ENCODE measurements around the gene NFYC.

Gene NFYC

GRCh38 chr1:40648200-40648599 lies 43.3 kb upstream of the NFYC start (continued):
- no peak for TF ChIP-seq KLF17 (tag by site-specific recombination; IDR thresholded peaks at IDR 0.05)
- TF ChIP-seq ZSCAN18 (tag by site-specific recombination; IDR thresholded peaks at IDR 0.05): no peak
- no peak for TF ChIP-seq ZNF488 (tag by site-specific recombination; IDR thresholded peaks at IDR 0.05)
- no peak for TF ChIP-seq ZNF549 (tag by site-specific recombination; IDR thresholded peaks at IDR 0.05)
- no peak for TF ChIP-seq ZIC2 (tag by site-specific recombination; IDR thresholded peaks at IDR 0.05)
- no peak for TF ChIP-seq ATF2 (tag by site-specific recombination; IDR thresholded peaks at IDR 0.05; ENCODE audit: low read depth)

- H3K9me3 ChIP-seq (ENCODE audit: control insufficient read depth, insufficient read depth, low read depth, low read length): no peaks in the 10 kb centered on the region
- CTCF ChIA-PET: interaction anchor here (0.9 to 1.8 kb wide), 2 partner anchors 17 to 124 kb away, joined by 3 to 7 read pairs; no protein-coding TSS in a partner anchor
- H3K27ac ChIP-seq (ENCODE audit: extremely low read depth, low read depth, low read length): no peak overlapping the region
- POLR2A ChIA-PET: no interaction called here
- H3K36me3 ChIP-seq (ENCODE audit: control insufficient read depth in 2 of 2, insufficient read depth in 1 of 2, low read length in 2 of 2): no peaks in the 10 kb centered on the region
- H3K4me1 ChIP-seq (ENCODE audit: control insufficient read depth, insufficient read depth, low read length): no peaks in the 10 kb centered on the region; the same call in 1 of the 2 replicates
- no peak overlapping the region for H3K4me3 ChIP-seq (ENCODE audit: low read depth, low read length)
- TF ChIP-seq REST (tag by site-specific recombination; IDR thresholded peaks at IDR 0.05) (no peak), ZSCAN4 (tag by site-specific recombination; IDR thresholded peaks at IDR 0.05) (no peak), EGR2 (tag by site-specific recombination; IDR thresholded peaks at IDR 0.05; ENCODE audit: low read depth) (peak; percentile 69), ZNF623 (tag by site-specific recombination; IDR thresholded peaks at IDR 0.05) (no peak), ZNF341 (tag by site-specific recombination; IDR thresholded peaks at IDR 0.05; ENCODE audit: low read depth) (no peak), YY2 (tag by site-specific recombination; IDR thresholded peaks at IDR 0.05) (no peak), ZNF843 (tag by site-specific recombination; IDR thresholded peaks at IDR 0.05) (no peak), MZF1 (tag by site-specific recombination; IDR thresholded peaks at IDR 0.05; ENCODE audit: borderline replicate concordance) (no peak), ZBTB11 (tag by site-specific recombination; conservative IDR thresholded peaks at IDR 0.05; ENCODE audit: low read depth) (no peak), ZNF426 (tag by site-specific recombination; IDR thresholded peaks at IDR 0.05) (no peak), IKZF3 (tag by site-specific recombination; IDR thresholded peaks at IDR 0.05) (no peak), ZFHX2 (tag by site-specific recombination; conservative IDR thresholded peaks at IDR 0.05) (peak; percentile 83), ZNF548 (tag by site-specific recombination; IDR thresholded peaks at IDR 0.05) (no peak)
Measured at GRCh38 chr1:40648928-40649591, 42.4 kb upstream of the NFYC start.

All from HEK293 (cell line).